Lower leg skin (tissue), 4 donors: ENCODE measurements around the gene WDFY4. TPM values are rescaled to one million over a fixed set of nuclear protein-coding genes. Genes with fewer than 3 reads are reported as not detected.

Experiments
- DNase-seq, 2 donors: peaks; one replicate each; pipeline ENCODE4 v3.0.0-alpha.2; 2019; ENCODE audit warnings: low spot score in 2 of 2
- H3K4me3 ChIP-seq: fragments of 200-600 bp; sonication (generic); 2 replicates; pipeline ENCODE4 v1.5.1; 2017; ENCODE audit warnings: mild to moderate bottlenecking, low read depth; ENCODE audit not compliant: poor library complexity, severe bottlenecking
- CTCF ChIP-seq, 3 donors: fragments of 450-650 bp; IDR thresholded peaks; one replicate each; pipeline ENCODE4 v1.5.1; 2016; ENCODE audit warnings: antibody characterized with exemption in 3 of 3, mild to moderate bottlenecking in 3 of 3, moderate library complexity in 2 of 3
- POLR2A ChIP-seq, 2 donors: fragments of 450-650 bp; IDR thresholded peaks; one replicate each; pipeline ENCODE4 v1.6.1; 2016 to 2017; ENCODE audit warnings: antibody characterized with exemption in 2 of 2, mild to moderate bottlenecking in 1 of 2, moderate library complexity in 1 of 2
- WGBS, 2 donors: methylation state at CpG; one replicate each; pipeline ENCODE4 v1.1.5; 2018; 5-methylcytosine and 5-hydroxymethylcytosine counted together
- intact Hi-C: fragments of 100-400 bp; cut with DNase I; formaldehyde crosslinking; loops from one replicate; pipeline ENCODE4 v1.15.0; 2023; ENCODE audit warnings: low total_unique reads
- total RNA-seq, 4 donors: library from RNA; depleted of rRNA; stranded (reverse); fragments of >200 nt; gene quantifications; one replicate each; pipeline ENCODE4 v1.1.0, GENCODE V29; 2016

WDFY4 gene
- total RNA-seq, 4 donors from 2014 or later, result 0.91 to 4.2 (median 1.1) TPM

GRCh38 chr10:48657416-48657815 lies 27.3 kb upstream of the WDFY4 start:
- TF ChIP-seq POLR2A (IDR thresholded peaks at IDR 0.05), result no peak
- TF ChIP-seq CTCF (IDR thresholded peaks at IDR 0.05), result no peak
- H3K4me3 ChIP-seq, result no peak overlapping the region
- 57 to 60% methylated on average over 3 to 4 of the region's 5 CpGs for WGBS, 2 donors
- DNase-seq, result no peak
- intact Hi-C loops, result loop anchor here (5.0 kb wide), 1 partner anchor 860 kb away; no protein-coding TSS in a partner anchor

- 36 to 42% methylated on average over 19 of the region's 19 CpGs for WGBS, 2 donors
- intact Hi-C loops, result loop anchor here (5.0 kb wide), 1 partner anchor 859 kb away; no protein-coding TSS in a partner anchor
- TF ChIP-seq CTCF (IDR thresholded peaks at IDR 0.05), result peak in 1 of 3 donors; percentile 24
- no peak for TF ChIP-seq POLR2A (IDR thresholded peaks at IDR 0.05)
Measured at GRCh38 chr10:48658243-48658974, 26.3 kb upstream of the WDFY4 start.

GRCh38 chr10:48658975-48659269 lies 25.8 kb upstream of the WDFY4 start:
- H3K4me3 ChIP-seq, result no peak overlapping the region
- no peak for DNase-seq
- TF ChIP-seq CTCF (IDR thresholded peaks at IDR 0.05), result no peak
- TF ChIP-seq POLR2A (IDR thresholded peaks at IDR 0.05), result no peak
- intact Hi-C loops, result loop anchor here (5.0 kb wide), 1 partner anchor 858 kb away; no protein-coding TSS in a partner anchor
- 76 to 98% methylated on average over 8 to 9 of the region's 9 CpGs for WGBS, 2 donors

More at GRCh38 chr10:48658243-48658974, 26.3 kb upstream of the WDFY4 start:
- no peak overlapping the region for H3K4me3 ChIP-seq
- peak; percentile 54 to 94 for DNase-seq

GRCh38 chr10:48659790-48660189 lies 24.9 kb upstream of the WDFY4 start:
- 41 to 51% methylated on average over 2 of the region's 2 CpGs for WGBS, 2 donors
- no peak for DNase-seq
- intact Hi-C loops, result loop anchor here (5.0 kb wide), 1 partner anchor 858 kb away; no protein-coding TSS in a partner anchor
- no peak overlapping the region for H3K4me3 ChIP-seq
- TF ChIP-seq CTCF (IDR thresholded peaks at IDR 0.05) (no peak), POLR2A (IDR thresholded peaks at IDR 0.05) (no peak)

- intact Hi-C loops, result no loop called here
Measured at GRCh38 chr10:48661441-48661840, 23.2 kb upstream of the WDFY4 start.

More at GRCh38 chr10:48661441-48661840, 23.2 kb upstream of the WDFY4 start:
- no peak overlapping the region for H3K4me3 ChIP-seq
- TF ChIP-seq CTCF (IDR thresholded peaks at IDR 0.05) (no peak), POLR2A (IDR thresholded peaks at IDR 0.05) (no peak)
- no peak for DNase-seq
